ENCODE measurements around the gene DEPDC7.

The DEPDC7 gene

DNA sequence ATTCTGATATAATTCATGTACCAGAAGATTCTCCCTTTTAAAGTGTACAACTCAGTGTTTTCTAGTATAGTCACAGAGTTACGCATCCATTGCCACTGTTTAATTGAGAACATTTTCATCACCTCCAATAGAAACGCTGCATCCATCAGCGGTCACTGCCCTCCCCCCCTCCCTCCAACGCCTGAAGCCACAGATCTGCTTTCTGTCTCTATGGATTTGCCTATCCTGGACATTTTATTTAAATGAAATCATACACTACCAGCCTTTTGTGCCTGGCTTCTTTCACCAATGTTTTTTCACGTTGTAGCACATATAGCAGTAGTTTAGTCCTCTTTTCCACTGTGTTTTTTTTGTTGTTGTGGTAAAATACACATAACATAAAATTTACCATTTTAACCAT, 46.5 kb downstream of the DEPDC7 start:
- DNase-seq (ENCODE audit: low spot score) = no peak

DNA sequence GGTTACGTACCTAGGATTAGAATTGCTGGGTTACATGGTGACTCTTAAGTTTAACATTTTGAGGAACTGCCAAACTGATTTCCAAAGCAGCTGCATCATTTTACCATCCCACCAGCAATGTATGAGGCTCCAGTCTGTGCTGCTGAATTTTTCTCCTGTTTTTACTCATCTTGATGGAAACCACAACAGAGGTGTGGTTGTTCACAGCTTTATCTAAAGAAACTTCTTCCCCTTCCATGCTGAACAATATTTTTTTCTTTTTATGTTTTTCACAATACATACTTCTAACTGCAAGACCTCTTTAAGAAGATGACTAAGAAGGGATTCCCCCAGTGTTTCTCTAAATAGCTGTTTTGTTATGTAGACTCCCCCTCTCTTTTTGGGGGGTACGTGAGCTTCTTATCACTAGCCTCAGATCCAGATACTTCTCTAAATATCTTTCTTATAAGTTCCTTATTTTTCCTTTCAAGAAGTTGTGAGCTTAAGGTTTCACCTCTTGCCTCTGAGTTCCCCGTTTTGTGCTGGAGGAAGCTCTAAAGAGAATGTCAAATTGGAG, 47.7 kb downstream of the DEPDC7 start:
- DNase-seq (ENCODE audit: low spot score) = no peak

DNA sequence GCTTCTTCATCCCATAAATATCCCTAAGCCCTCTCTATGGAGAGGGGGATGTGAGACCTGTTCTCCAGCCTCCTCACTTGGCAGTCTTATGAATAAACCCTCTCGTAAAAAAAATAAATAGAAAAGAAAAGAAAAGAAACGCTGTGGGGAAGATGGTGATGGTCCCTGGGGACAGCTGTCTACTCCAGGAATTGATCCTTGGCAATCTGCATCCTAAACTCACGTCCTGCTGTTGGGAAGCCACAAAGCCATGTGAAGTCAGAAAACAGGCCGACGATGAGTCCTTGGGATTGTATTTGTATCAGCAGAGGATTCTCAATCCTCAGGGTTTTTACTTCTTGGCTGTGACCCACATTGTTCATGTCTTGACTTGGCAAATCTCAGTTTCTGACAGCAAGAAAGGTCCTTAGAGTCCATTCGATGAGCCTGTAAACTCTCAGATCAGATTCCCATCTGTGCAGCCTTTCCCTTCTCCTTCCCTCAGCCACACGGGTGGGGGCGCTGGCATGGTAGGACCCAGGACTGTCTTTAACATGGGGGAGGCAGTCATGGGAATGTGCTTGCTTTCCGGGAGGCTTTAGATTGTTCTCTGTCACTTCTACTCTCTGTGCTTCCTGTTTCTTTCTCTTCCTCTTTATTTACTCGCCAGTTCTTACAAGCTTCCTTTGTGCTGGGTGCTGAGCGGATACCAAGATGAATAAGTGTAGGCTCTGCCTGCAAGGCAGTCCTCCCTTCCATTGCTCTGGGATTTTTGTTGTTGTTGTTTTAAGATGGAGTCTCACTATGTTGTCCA, 48.6 kb downstream of the DEPDC7 start:
- DNase-seq (ENCODE audit: low spot score) = no peak

DNA sequence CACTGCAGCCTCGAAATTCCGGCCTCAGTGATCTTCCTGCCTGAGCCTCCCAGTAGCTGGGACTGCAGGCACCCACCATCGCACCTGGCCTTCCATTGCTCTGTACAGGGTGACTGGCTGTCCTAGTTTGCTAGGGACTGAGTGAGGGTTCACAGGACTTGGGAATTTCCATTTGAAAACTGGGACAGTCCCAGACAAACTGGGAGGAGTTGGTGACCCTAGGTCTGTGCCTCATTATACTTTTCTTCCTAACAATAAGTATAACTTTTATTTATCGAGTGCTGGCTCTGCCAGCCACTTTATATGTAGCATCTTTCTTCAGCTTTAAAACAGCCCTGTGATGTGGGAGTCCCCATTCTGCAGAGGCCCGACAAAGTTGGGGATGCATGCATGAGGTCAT, 49.2 kb downstream of the DEPDC7 start:
- no peak for DNase-seq (ENCODE audit: low spot score)

DNA sequence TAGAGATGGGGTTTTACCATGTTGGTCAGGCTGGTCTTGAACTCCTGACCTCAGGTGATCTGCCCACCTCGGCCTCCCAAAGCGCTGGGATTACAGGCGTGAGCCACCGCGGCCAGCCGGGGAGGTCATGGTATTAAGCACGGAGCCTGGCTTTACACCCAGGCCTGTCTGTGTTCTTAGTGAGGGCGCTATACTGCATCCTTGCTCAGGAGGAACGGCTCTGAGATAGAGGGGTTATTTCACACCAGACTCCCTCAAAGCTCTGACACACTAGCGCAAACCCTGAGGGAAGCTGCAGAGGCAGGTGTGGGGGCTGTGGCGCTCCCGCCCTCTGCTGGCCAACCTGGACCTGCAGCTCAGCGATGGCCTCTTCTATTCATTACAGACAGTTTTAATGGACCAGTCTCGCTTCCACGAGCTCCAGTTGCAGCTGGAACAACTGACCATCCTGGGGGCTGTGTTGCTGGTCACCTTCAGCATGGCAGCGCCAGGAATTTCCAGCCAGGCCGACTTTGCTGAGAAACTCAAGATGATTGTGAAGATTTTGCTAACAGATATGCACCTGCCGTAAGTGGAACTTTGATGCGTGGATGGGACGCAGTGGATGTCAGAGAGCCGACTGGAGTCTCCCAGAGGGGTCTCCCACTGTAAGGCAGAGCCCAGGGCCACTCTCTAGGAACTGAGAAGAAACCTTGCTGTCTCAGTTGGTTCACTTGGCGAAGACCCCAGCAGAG, 49.9 kb downstream of the DEPDC7 start:
- no peak for DNase-seq (ENCODE audit: low spot score)

DNA sequence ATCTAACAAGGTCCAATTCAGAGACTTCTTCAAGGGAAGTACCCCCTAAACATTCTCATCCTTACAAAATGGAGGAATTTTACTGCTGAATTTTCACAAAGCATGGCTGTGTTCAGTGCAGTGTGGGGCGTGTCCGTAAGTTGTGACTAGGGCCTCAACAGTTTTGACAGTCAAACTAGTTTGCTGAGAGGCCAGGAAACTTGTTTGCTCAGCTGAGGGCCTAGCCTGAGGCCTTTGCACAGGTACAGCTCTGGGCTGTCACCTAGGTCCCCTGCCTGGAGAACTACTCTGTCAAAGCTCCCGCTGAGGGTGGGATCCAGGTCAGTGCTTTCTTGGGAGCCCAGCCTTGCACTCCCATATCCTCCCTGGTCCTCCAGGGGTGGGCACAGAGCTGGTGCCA, 51.6 kb downstream of the DEPDC7 start:
- DNase-seq (ENCODE audit: low spot score) = no peak

DNA sequence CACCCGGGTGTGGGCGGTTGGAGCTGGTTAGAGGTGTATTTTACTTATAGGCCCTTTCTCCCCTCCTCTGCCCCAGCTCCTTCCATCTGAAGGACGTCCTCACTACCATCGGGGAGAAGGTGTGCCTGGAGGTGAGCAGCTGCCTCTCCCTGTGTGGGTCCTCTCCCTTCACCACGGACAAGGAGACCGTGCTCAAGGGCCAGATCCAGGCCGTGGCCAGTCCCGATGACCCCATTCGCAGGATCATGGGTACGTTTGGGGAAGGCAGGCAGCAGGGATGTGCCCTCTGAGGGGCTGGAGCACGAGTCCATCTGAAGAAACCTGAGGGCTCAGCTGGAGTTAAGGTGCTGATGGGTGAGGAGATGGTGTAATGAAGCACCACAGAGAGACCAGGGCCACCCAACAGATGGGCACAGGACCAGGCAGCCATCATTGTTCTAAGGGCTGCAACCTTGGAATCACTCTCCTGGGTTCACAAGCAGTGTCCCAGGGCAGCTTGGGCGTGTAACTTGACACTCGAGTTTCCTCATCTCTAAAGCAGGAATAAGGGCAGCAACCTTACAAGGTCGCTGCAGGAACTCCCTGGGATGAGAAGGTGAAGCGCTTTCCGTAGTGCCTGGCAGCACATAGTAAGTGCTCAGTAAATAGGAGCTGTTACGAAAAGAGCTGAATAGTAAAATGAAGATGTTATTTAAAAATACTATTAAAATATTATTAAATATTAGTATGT, 53.1 kb downstream of the DEPDC7 start:
- DNase-seq (ENCODE audit: low spot score) = no peak

DNA sequence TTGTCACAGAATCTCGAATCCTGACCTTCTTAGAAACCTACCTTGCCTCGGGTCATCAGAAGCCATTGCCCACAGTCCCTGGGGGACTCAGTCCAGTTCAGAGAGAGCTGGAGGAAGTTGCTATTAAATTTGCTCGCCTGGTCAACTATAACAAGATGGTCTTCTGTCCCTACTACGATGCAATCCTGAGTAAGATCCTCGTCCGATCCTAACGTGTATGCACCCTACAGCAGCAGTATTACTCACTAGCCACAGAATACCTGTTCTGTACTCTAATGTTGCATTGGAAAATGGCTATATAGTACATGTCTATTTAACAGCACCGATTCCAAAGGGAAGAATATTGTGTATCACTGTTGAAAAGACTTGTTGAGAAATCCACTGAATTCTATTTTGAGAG, 56.8 kb downstream of the DEPDC7 start:
- DNase-seq (ENCODE audit: low spot score) = no peak

All from COLO829 (cell line).